A673 (cell line): ENCODE measurements around the gene EIF2D. TPM values are rescaled to one million over a fixed set of nuclear protein-coding genes. Genes with fewer than 3 reads are reported as not detected.

Experiments used
- BruUV-seq: library from RNA; stranded (reverse); fragments of 400-500 nt; replicated peaks from 2 replicates; lab custom pipeline; 2021; lab: Mats Ljungman, UMichigan
- CTCF ChIA-PET: fragments of 300-600 bp; sonication (Branson Sonifier 250); formaldehyde crosslinking; loops from one replicate; lab custom pipeline; 2022; ENCODE audit warnings: antibody characterized with exemption; lab: Charles Lee
- POLR2A ChIA-PET: fragments of 300-600 bp; sonication (Branson Sonifier 250); formaldehyde crosslinking; loops from one replicate; lab custom pipeline; 2022; ENCODE audit warnings: antibody characterized with exemption; ENCODE audit not compliant: low non-redundant PET; lab: Charles Lee
- DNase-seq: peaks from one replicate; pipeline ENCODE4 v3.0.0-alpha.2; 2015; ENCODE audit warnings: low spot score
- H3K27ac ChIP-seq: fragments of 200-600 bp; sonication (generic); 2 replicates; pipeline ENCODE4 v1.5.1; 2016; ENCODE audit warnings: mixed run types, low read depth, mild to moderate bottlenecking, mixed read lengths, antibody characterized with exemption, low read length; ENCODE audit not compliant: poor library complexity, severe bottlenecking
- H3K27me3 ChIP-seq: fragments of 200-600 bp; sonication (generic); replicated peaks from 2 replicates; pipeline ENCODE4 v1.6.1; 2017; ENCODE audit warnings: mixed run types, low read depth, mild to moderate bottlenecking, mixed read lengths, antibody characterized with exemption, low read length; ENCODE audit not compliant: insufficient read depth, poor library complexity
- H3K36me3 ChIP-seq: fragments of 200-600 bp; sonication (generic); 2 replicates; pipeline ENCODE4 v1.6.1; 2016; ENCODE audit warnings: mixed run types, mild to moderate bottlenecking, mixed read lengths, antibody characterized with exemption, low read length; ENCODE audit not compliant: insufficient read depth, poor library complexity, severe bottlenecking
- H3K4me1 ChIP-seq: fragments of 200-600 bp; sonication (generic); 2 replicates; pipeline ENCODE4 v1.6.1; 2017; ENCODE audit warnings: mixed run types, mild to moderate bottlenecking, mixed read lengths, antibody characterized with exemption, low read length; ENCODE audit not compliant: insufficient read depth, poor library complexity, severe bottlenecking
- H3K4me3 ChIP-seq: fragments of 200-600 bp; sonication (generic); 2 replicates; pipeline ENCODE4 v1.5.1; 2016; ENCODE audit warnings: low read depth, mixed run types, mild to moderate bottlenecking, mixed read lengths, low read length; ENCODE audit not compliant: poor library complexity, severe bottlenecking
- H3K9me3 ChIP-seq: fragments of 200-600 bp; sonication (generic); 2 replicates; pipeline ENCODE4 v1.6.1; 2016; ENCODE audit warnings: mixed run types, low read depth, mild to moderate bottlenecking, mixed read lengths, antibody characterized with exemption, low read length; ENCODE audit not compliant: poor library complexity, severe bottlenecking
- EZH2 ChIP-seq: fragments of 200-600 bp; sonication (generic); IDR thresholded peaks from 2 replicates; pipeline ENCODE4 v1.6.1; 2017; ENCODE audit warnings: borderline replicate concordance, low read depth, mild to moderate bottlenecking, mixed read lengths, antibody characterized with exemption, low read length; ENCODE audit not compliant: poor library complexity, severe bottlenecking
- intact Hi-C: fragments of 100-400 bp; cut with micrococcal nuclease; formaldehyde crosslinking; loops from one replicate; pipeline ENCODE4 v1.10.0; 2022; ENCODE audit not compliant: unreplicated experiment
- total RNA-seq: library from RNA; stranded (reverse); gene quantifications from 2 replicates; pipeline ENCODE4 v1.2.3, GENCODE V29; 2021
- TF ChIP-seq, protein P1 (sequence below): fragments of 300-800, 200-600 bp; sonication (generic); conservative IDR thresholded peaks from 2 replicates; pipeline ENCODE4 v1.5.1; 2017; ENCODE audit warnings: low read depth, mild to moderate bottlenecking, antibody characterized with exemption, low read length, moderate library complexity, mixed read lengths

Gene EIF2D
- total RNA-seq, 1 experiment from 2014 or later: 32.6 TPM

DNA sequence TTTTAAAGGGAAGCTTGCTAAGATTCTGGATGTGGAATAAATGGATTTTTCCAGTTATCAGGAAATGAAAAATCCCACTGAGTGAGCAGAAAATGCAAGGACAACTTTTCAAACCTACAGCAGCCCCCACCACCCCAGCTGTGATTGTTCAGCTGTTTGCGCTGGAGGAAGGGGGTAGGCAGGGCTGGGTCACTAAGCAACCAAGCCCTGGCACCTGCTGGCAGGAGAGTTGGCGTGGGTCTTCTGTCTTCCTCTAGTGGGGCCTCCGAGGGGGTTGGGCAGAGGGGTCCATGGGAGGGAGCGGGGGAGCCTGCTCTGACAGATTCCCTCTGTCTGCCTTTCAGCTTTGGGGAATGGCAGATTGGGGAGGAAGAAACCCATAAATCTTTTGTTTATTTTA lies 45.3 kb downstream of the EIF2D start:
- H3K4me3 ChIP-seq: no peak overlapping the region
- no peak overlapping the region for H3K27ac ChIP-seq
- no peak for TF ChIP-seq EZH2
- TF ChIP-seq, protein P1, sequence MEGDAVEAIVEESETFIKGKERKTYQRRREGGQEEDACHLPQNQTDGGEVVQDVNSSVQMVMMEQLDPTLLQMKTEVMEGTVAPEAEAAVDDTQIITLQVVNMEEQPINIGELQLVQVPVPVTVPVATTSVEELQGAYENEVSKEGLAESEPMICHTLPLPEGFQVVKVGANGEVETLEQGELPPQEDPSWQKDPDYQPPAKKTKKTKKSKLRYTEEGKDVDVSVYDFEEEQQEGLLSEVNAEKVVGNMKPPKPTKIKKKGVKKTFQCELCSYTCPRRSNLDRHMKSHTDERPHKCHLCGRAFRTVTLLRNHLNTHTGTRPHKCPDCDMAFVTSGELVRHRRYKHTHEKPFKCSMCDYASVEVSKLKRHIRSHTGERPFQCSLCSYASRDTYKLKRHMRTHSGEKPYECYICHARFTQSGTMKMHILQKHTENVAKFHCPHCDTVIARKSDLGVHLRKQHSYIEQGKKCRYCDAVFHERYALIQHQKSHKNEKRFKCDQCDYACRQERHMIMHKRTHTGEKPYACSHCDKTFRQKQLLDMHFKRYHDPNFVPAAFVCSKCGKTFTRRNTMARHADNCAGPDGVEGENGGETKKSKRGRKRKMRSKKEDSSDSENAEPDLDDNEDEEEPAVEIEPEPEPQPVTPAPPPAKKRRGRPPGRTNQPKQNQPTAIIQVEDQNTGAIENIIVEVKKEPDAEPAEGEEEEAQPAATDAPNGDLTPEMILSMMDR: no peak
- H3K36me3 ChIP-seq: no peaks in the 10 kb centered on the region
- ChIA-PET POLR2A (no interaction called here), CTCF (no interaction called here)
- intact Hi-C loops: no loop called here
- no peaks in the 10 kb centered on the region for H3K4me1 ChIP-seq
- H3K9me3 ChIP-seq: no peaks in the 10 kb centered on the region
- no peak for DNase-seq
- BruUV-seq: no TSS peak
- H3K27me3 ChIP-seq: no peaks in the 10 kb centered on the region

DNA sequence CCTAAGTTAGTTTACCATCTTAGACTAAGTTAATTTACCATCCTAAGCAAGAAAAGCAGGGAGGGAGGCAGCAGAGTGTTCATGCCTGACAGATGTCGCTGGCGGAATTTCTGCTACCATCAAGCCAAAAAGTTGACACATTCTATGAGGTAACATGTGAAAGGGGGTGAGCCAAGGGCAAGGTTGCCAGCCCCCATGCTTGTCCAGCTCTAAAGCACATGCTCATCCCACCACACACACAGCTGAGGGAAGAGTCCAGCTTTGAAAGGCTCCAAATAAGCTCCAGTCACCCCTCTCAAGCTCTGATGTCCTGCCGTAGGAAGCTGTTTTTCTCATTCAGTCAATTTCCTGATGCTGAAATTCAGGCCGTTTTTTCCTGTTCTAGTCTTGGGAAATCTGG lies 46.3 kb downstream of the EIF2D start:
- DNase-seq: no peak
- BruUV-seq: no TSS peak
- intact Hi-C loops: no loop called here
- POLR2A ChIA-PET: no interaction called here
- Histone ChIP-seq H3K27ac (no peak overlapping the region), H3K27me3 (no peaks in the 10 kb centered on the region), H3K4me1 (no peaks in the 10 kb centered on the region), H3K4me3 (no peak overlapping the region), H3K9me3 (no peaks in the 10 kb centered on the region), H3K36me3 (no peaks in the 10 kb centered on the region)
- CTCF ChIA-PET: interaction anchor here (0.6 kb wide), 1 partner anchor 1075 kb away, joined by 3 read pairs; no protein-coding TSS in a partner anchor
- TF ChIP-seq EZH2: no peak
- TF ChIP-seq, protein P1: no peak

DNA sequence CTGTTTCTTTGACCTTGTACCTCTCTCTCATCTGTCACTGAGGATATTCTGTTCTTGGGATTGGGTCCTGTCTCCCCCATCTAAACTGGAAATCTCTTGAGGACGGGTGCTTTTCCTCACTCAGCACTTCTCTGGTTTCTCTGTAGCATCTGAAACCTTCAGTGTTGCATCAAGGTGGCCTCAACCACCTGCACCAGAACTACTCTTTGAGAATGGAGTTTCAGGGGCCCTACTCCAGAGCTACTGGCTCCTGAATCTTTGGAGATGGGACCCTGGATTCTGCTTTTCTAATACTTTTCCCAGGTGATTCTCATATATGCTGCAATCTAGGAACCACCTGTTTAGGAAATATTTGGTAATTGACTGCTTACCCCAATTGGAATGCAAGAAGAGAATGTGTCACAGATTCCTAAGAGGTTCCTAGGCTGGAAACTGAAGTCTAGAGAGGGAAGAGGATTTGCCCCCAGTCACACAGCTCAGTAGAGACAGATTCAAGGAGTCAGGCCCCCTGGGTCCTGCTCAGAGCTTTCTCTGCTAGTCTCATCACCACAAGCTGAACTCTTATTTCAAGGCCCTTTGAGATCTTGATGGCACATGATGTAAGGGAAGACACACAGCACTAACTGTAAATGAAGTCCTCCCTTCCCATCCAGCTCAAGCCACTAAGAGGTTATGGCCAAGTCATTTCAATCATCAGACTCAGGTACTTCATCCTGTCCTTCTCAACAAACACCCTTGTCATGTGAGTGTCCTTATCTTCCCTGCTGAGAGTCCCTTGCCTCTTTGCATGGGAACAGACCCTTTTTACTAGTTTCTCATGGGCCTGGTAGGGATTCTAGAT lies 48.7 kb downstream of the EIF2D start:
- no peaks in the 10 kb centered on the region for H3K9me3 ChIP-seq
- no peak overlapping the region for H3K4me3 ChIP-seq
- no peak overlapping the region for H3K27ac ChIP-seq
- intact Hi-C loops: no loop called here
- BruUV-seq: no TSS peak
- H3K27me3 ChIP-seq: no peaks in the 10 kb centered on the region
- POLR2A ChIA-PET: no interaction called here
- no peak for TF ChIP-seq EZH2
- TF ChIP-seq, protein P1: no peak
- DNase-seq: no peak
- CTCF ChIA-PET: interaction anchor here (0.6 kb wide), 1 partner anchor 18 kb away, joined by 3 read pairs; no protein-coding TSS in a partner anchor
- H3K4me1 ChIP-seq: no peaks in the 10 kb centered on the region
- H3K36me3 ChIP-seq: no peaks in the 10 kb centered on the region
